ENCODE measurements around the gene CDC73. TPM values are rescaled to one million over a fixed set of nuclear protein-coding genes. Genes with fewer than 3 reads are reported as not detected.
A peak's percentile ranks its signal among the peaks of the same experiment; 100 is the strongest.
"Not testable (repeated sequence)": the region's sequence is repeated elsewhere in the genome, so short reads cannot be mapped to it uniquely, and the experiment has no call there.

Gene CDC73
- total RNA-seq, 4 donors from 2014 or later = 44.6 to 70.0 (median 50.5) TPM

DNA sequence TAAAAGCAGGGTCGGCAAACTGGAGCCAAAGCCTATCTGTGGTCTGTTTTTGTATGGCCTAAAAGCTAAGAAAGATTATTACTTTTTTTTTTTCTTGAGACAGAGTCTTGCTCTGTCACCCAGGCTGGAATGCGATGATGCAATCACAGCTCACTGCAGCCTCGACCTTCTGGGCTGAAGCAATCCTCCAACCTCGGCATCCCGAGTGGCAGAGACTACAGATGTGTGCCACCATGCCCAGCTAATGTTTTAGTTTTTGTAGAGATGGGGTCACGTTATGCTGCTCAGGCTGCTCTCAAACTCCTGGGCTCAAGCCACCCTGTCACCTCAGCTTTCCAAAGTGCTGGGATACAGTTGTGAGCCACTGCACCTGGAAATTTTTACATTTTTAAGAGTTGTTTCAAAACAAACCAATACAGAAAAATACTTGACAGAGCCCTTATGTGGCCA, 10.2 kb upstream of the CDC73 start:
- 31% methylated on average over 6 of the region's 6 CpGs for WGBS, 2 donors
- Histone ChIP-seq H3K4me3 (replicated peaks in 1 of 3) (no peak overlapping the region), H3K27me3 (no peaks in the 10 kb centered on the region), H3K27ac (peak overlapping the region in 1 of 3 donors; percentile 18), H3K4me1 (peaks cover 3 to 21% of the 10 kb centered on the region in 2 donors), H3K9me3 (no peaks in the 10 kb centered on the region), H3K36me3 (no peaks in the 10 kb centered on the region)
- TF ChIP-seq CTCF (IDR thresholded peaks at IDR 0.05) (no peak), POLR2A (IDR thresholded peaks at IDR 0.05) (no peak)
- DNase-seq = peak; percentile 62 to 73
- intact Hi-C loops (cut with DNase I) = no loop called here

- peaks cover 3 to 21% of the 10 kb centered on the region in 2 donors for H3K4me1 ChIP-seq
- H3K36me3 ChIP-seq = no peaks in the 10 kb centered on the region
- 83 to 87% methylated on average over 9 of the region's 9 CpGs for WGBS, 2 donors
- no peak for DNase-seq
- H3K4me3 ChIP-seq (replicated peaks in 1 of 3) = no peak overlapping the region
- intact Hi-C loops (cut with DNase I) = no loop called here
- no peak overlapping the region for H3K27ac ChIP-seq
- no peaks in the 10 kb centered on the region for H3K9me3 ChIP-seq
- TF ChIP-seq POLR2A (IDR thresholded peaks at IDR 0.05) (no peak), CTCF (IDR thresholded peaks at IDR 0.05) (no peak)
- H3K27me3 ChIP-seq = no peaks in the 10 kb centered on the region
Measured at GRCh38 chr1:193113258-193113991, 8.4 kb upstream of the CDC73 start.

DNA sequence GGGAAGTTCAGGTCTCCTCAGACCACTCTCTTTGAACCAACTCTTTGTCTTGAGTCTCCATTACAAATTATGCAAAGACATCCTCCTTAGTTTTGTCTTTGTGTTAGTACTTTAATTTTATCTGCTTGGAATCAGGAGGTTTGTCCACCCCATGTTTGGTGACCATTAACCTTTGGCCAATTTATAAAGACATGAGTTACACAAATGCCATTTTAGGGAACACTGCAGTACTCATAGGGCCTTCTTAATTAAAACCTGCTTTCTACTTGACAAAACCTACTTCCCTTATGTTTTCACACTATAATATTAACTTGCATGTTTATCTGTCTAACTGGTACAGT, 7.9 kb upstream of the CDC73 start:
- Histone ChIP-seq H3K4me3 (replicated peaks in 1 of 3) (no peak overlapping the region), H3K27me3 (no peaks in the 10 kb centered on the region), H3K4me1 (peaks cover 3 to 21% of the 10 kb centered on the region in 2 donors), H3K9me3 (no peaks in the 10 kb centered on the region), H3K27ac (no peak overlapping the region), H3K36me3 (no peaks in the 10 kb centered on the region)
- no peak for DNase-seq
- no peak for TF ChIP-seq CTCF (IDR thresholded peaks at IDR 0.05)
- no peak for TF ChIP-seq POLR2A (IDR thresholded peaks at IDR 0.05)
- intact Hi-C loops (cut with DNase I) = no loop called here

GRCh38 chr1:193114485-193115095, 7.2 kb upstream of the CDC73 start:
- no peaks in the 10 kb centered on the region for H3K27me3 ChIP-seq
- no peaks in the 10 kb centered on the region for H3K9me3 ChIP-seq
- H3K4me1 ChIP-seq = peaks cover 3 to 21% of the 10 kb centered on the region in 2 donors
- intact Hi-C loops (cut with DNase I) = no loop called here
- H3K4me3 ChIP-seq (replicated peaks in 1 of 3) = no peak overlapping the region
- TF ChIP-seq CTCF (IDR thresholded peaks at IDR 0.05) = no peak
- TF ChIP-seq POLR2A (IDR thresholded peaks at IDR 0.05) = no peak
- WGBS, 2 donors = 41 to 49% methylated on average over 6 of the region's 6 CpGs
- no peaks in the 10 kb centered on the region for H3K36me3 ChIP-seq
- H3K27ac ChIP-seq = no peak overlapping the region
- DNase-seq = no peak

DNA sequence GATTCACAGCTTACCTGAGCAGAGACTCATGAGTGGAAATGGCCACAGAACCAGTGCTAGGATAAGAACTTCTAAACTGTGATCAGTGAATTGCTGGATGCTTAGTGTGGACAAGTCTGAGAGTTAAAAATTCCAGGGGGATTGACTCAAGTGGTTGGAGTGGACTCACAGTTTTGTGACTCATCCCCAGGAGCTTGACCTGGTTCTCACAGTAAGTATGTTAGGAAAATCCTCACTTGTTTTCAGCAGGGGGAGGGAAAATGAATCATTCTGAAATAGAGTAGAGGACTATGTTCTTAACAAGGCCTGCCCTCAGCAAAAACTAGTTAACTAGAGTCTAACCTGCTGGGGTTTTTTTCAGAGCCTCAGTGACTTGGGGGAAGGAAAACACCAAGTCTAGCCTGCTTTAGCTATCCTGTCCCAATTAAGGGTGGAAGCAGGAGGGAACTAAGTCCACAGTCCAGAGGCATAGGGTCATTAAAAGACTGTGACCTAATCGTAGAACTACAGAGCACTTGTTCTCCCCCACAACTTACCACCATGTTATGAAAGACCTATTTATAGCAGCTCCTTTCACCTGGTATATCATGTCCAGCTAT, 6.1 kb upstream of the CDC73 start:
- Histone ChIP-seq H3K4me1 (peaks cover 3 to 21% of the 10 kb centered on the region in 2 donors), H3K36me3 (no peaks in the 10 kb centered on the region), H3K9me3 (no peaks in the 10 kb centered on the region), H3K4me3 (replicated peaks in 1 of 3) (no peak overlapping the region), H3K27me3 (no peaks in the 10 kb centered on the region), H3K27ac (no peak overlapping the region)
- TF ChIP-seq POLR2A (IDR thresholded peaks at IDR 0.05) (no peak), CTCF (IDR thresholded peaks at IDR 0.05) (no peak)
- peak; percentile 20 to 21 for DNase-seq
- WGBS, 2 donors = 58 to 74% methylated on average over 1 of the region's 1 CpG
- intact Hi-C loops (cut with DNase I) = no loop called here

DNA sequence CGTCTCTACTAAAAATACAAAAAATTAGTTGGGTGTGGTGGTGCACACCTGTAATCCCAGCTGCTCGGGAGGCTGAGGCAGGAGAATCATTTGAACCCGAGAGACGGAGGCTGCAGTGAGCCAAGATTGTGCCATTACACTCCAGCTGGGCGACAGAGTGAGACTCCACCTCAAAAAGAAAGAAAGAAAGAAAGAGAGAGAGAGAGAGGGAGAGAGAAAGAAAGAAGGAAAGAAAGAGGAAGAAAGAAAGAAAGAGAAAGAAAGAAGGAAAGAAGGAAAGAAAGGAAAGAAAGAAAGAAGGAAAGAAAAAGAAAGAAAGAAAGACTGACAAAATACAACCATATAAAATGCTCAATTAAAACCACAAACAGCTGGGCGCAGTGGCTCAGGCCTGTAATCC, 4.7 kb upstream of the CDC73 start:
- DNase-seq; intact Hi-C loops (cut with DNase I): not testable (repeated sequence)
- 93 to 97% methylated on average over 6 of the region's 6 CpGs for WGBS, 2 donors

More for the DNA sequence above, 4.7 kb upstream of the CDC73 start:
- peaks cover 3 to 11% of the 10 kb centered on the region in 2 donors for H3K4me1 ChIP-seq
- not testable (repeated sequence) for H3K4me3 ChIP-seq (replicated peaks in 1 of 3); H3K36me3 ChIP-seq; H3K27me3 ChIP-seq; H3K27ac ChIP-seq; H3K9me3 ChIP-seq
